ENCODE data around the gene RCBTB2. TPM values are rescaled to one million over a fixed set of nuclear protein-coding genes. Genes with fewer than 3 reads are reported as not detected.

RCBTB2 gene
- total and polyA plus RNA-seq, 10 donors, result 6.7 to 19.6 (median 14.8) TPM

DNA sequence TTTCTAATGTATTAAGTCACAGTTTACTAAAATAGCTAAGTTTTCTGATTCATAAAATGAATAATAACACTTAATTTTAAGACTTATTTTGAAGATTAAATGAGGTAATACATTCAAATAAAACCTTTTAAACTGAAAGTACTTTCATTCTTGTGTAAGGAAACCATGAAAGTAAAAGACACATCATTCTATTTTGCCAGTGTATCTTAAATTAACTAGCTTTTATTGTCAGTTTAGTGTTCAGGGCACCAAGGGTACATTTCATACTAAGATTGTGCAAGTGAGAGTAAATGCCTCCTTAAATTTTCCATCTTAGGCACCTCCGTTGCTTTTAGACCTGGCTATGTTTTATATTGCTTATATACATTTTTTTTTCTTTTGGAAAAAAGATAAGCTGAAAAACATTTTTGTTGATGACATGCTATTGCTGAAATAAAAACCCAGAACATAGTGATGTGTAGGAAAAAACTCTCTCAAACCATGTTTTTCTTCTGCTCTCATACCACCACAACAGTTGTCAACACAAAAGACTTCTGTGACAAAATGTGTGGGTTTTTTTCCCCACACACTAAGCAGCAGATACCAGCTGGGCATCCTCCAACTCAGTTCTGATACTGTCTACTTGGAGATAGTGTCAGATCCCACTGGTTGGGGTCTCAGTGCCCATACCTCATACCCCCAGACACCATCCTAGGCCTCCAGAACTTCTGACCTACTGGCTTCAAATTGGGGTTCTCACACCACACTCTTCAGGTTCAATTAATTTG, 89.3 kb downstream of the RCBTB2 start:
- 65 to 83% (median 73%) methylated on average over 1 of the region's 1 CpG for WGBS, 5 donors
- intact Hi-C loops (cut with DNase I; ENCODE audit: low total_unique reads), result no loop called here
- peaks cover 0 to 39% (median 15%) of the 10 kb centered on the region in 6 donors for H3K4me1 ChIP-seq
- H3K36me3 ChIP-seq, result peaks cover 0 to 16% (median 0%) of the 10 kb centered on the region in 6 donors
- H3K27ac ChIP-seq, result peak overlapping the region in 1 of 8 donors; percentile 28
- no peaks in the 10 kb centered on the region for H3K9me3 ChIP-seq
- H3K27me3 ChIP-seq (replicated peaks in 1 of 7), result no peaks in the 10 kb centered on the region
- TF ChIP-seq POLR2AphosphoS5 (IDR thresholded peaks at IDR 0.05) (no peak), POLR2A (IDR thresholded peaks at IDR 0.05) (no peak)
- TF ChIP-seq, protein P1, sequence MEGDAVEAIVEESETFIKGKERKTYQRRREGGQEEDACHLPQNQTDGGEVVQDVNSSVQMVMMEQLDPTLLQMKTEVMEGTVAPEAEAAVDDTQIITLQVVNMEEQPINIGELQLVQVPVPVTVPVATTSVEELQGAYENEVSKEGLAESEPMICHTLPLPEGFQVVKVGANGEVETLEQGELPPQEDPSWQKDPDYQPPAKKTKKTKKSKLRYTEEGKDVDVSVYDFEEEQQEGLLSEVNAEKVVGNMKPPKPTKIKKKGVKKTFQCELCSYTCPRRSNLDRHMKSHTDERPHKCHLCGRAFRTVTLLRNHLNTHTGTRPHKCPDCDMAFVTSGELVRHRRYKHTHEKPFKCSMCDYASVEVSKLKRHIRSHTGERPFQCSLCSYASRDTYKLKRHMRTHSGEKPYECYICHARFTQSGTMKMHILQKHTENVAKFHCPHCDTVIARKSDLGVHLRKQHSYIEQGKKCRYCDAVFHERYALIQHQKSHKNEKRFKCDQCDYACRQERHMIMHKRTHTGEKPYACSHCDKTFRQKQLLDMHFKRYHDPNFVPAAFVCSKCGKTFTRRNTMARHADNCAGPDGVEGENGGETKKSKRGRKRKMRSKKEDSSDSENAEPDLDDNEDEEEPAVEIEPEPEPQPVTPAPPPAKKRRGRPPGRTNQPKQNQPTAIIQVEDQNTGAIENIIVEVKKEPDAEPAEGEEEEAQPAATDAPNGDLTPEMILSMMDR (IDR thresholded peaks at IDR 0.05 in 8 of 11, conservative IDR thresholded peaks at IDR 0.05 in 3 of 11), result no peak
- no peak for DNase-seq
- no peak overlapping the region for H3K4me3 ChIP-seq

Other genes starting within 250 kb of the RCBTB2 start
- 10 to 100 TPM; 51.6 to 88.0 (median 67.9) TPM for gene RB1, start 229.3 kb downstream of the RCBTB2 start, total RNA-seq
- 10 to 100 TPM; 21.3 to 23.2 (median 22.3) TPM for gene RB1, start 229.3 kb downstream of the RCBTB2 start, polyA plus RNA-seq
- gene LPAR6, start 120.0 kb downstream of the RCBTB2 start, total RNA-seq, result 10 to 100 TPM; 26.5 to 44.2 (median 32.9) TPM
- gene LPAR6, start 120.0 kb downstream of the RCBTB2 start, polyA plus RNA-seq, result 10 to 100 TPM; 29.4 to 39.6 (median 33.1) TPM
- 1 to 10 TPM; 5.0 to 8.3 (median 6.3) TPM for gene CYSLTR2, start 120.8 kb upstream of the RCBTB2 start, total RNA-seq
- gene CYSLTR2, start 120.8 kb upstream of the RCBTB2 start, polyA plus RNA-seq, result 1 to 10 TPM in 1 of 3 donors, under 1 TPM in 2; 0.61 to 1.3 (median 0.98) TPM

Data from spleen (tissue), 11 donors.